ENCODE data around the gene PARN.

PARN gene

DNA sequence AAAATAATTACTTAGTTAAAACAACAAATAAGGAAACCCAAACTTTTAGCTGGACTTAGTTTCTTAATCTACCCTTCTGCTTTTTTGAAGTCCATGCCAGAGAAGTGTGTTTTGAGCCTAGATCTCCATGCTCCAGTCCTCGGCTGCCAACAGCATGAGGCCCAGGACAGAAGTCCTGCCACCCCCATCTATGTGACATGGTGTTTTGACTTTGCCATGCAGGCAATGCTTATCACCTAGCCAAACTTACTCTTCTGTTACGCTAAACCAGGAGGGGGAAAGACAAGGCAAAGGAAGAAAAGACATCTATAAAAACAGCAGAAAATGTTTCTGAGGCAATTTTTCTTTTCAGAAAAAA lies 119.5 kb downstream of the PARN start:
- H3K27me3 Mint-ChIP-seq: no peaks in the 10 kb centered on the region
- no peaks in the 10 kb centered on the region for H3K9me3 Mint-ChIP-seq
- H3K36me3 Mint-ChIP-seq (ENCODE audit: low read depth): peaks cover 15% of the 10 kb centered on the region
- no peak overlapping the region for H3K27ac Mint-ChIP-seq
- peaks cover 15% of the 10 kb centered on the region for H3K4me1 Mint-ChIP-seq (ENCODE audit: low read depth)
- H3K4me3 Mint-ChIP-seq: no peak overlapping the region

DNA sequence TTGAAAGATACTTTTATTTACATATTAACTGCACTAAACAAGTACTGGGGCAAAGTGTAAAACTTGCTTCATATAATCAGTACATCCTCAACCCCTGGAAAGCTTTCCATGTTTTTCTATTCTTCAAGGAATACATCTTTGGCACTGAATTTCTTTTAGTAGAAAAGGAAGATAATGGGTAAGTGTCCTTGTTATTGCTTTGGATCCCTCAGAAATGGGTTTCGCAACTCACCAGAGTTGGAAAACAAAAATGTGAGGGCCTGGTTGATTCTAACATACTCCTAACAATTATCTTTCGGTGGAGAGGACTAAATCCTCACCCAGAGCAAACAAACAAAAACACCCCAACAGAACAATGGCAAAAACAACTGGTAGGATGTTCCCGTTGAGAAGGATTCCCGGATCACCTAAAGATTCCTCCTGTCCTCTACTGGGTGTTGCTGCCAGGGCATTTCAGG lies 120.4 kb downstream of the PARN start:
- H3K4me3 Mint-ChIP-seq: no peak overlapping the region
- peaks cover 15% of the 10 kb centered on the region for H3K4me1 Mint-ChIP-seq (ENCODE audit: low read depth)
- peaks cover 10% of the 10 kb centered on the region for H3K36me3 Mint-ChIP-seq (ENCODE audit: low read depth)
- H3K9me3 Mint-ChIP-seq: no peaks in the 10 kb centered on the region
- H3K27ac Mint-ChIP-seq: no peak overlapping the region
- no peaks in the 10 kb centered on the region for H3K27me3 Mint-ChIP-seq

DNA sequence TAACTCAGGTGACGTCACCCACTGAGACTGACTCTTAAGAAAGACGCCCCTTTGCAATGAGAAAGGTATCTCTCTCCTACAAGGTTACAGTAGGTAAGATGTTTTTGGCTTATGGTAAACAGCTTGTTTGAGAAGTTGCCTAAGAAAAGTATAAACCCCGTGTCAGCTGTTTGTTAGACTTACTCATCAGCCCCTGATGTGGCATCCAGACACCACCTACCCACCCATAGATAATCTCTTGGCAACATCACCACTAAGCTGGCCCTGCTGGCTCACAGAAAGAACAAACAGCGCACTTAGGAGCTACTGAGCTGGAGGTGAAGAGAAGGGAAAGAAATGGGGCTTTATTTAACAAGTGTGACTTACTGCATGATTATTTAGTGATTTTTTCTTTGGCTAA lies 121.0 kb downstream of the PARN start:
- H3K4me3 Mint-ChIP-seq: no peak overlapping the region
- peaks cover 15% of the 10 kb centered on the region for H3K4me1 Mint-ChIP-seq (ENCODE audit: low read depth)
- no peaks in the 10 kb centered on the region for H3K9me3 Mint-ChIP-seq
- no peak overlapping the region for H3K27ac Mint-ChIP-seq
- H3K36me3 Mint-ChIP-seq (ENCODE audit: low read depth): peaks cover 8% of the 10 kb centered on the region
- no peaks in the 10 kb centered on the region for H3K27me3 Mint-ChIP-seq

GRCh38 chr16:14505846-14506245 lies 124.2 kb downstream of the PARN start:
- H3K4me1 Mint-ChIP-seq (ENCODE audit: low read depth): peaks cover 20% of the 10 kb centered on the region
- H3K27me3 Mint-ChIP-seq: no peaks in the 10 kb centered on the region
- no peak overlapping the region for H3K27ac Mint-ChIP-seq
- no peak overlapping the region for H3K4me3 Mint-ChIP-seq
- no peaks in the 10 kb centered on the region for H3K9me3 Mint-ChIP-seq
- H3K36me3 Mint-ChIP-seq (ENCODE audit: low read depth): peaks cover 8% of the 10 kb centered on the region

DNA sequence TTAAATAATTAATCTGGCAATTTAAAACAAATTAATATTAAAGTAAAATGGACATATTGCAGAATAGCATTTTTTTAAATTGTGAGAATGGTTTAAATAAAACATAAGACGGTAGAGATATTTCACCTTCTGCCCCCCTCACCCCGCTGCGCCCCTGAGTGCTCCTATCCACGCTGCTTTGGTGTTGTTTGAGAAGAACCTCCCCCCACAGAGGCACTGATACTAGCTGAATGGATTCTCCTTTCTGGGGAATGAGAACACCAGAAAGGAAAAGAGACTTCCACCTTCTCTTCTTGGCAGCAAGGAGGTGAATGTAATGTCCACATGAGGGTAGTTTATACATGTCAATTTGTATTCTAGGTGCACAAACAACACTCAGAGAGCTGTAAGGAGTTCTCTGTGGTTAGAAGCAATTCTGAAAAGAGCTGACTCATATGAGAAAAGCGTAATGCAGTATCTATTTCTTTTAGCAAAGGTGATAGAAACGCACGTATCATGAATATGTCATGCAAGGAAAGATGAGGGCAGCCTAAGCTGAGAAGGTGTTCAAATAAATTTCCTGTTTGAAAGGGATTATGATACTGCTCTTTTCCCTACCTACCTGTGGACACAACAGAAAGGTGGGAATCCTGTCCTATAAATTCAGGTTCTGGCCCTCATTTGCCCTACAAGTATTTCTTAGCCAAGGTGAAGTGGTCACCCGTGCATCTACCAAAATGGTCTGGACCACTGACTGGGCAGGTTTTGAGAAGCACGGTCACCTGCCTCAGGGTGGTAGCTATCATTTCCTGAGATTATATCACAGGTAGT lies 126.9 kb downstream of the PARN start:
- Mint-ChIP-seq H3K4me1 (ENCODE audit: low read depth) (peaks cover 18% of the 10 kb centered on the region), H3K4me3 (no peak overlapping the region), H3K9me3 (no peaks in the 10 kb centered on the region), H3K27ac (no peak overlapping the region), H3K27me3 (no peaks in the 10 kb centered on the region), H3K36me3 (ENCODE audit: low read depth) (peaks cover 8% of the 10 kb centered on the region)

DNA sequence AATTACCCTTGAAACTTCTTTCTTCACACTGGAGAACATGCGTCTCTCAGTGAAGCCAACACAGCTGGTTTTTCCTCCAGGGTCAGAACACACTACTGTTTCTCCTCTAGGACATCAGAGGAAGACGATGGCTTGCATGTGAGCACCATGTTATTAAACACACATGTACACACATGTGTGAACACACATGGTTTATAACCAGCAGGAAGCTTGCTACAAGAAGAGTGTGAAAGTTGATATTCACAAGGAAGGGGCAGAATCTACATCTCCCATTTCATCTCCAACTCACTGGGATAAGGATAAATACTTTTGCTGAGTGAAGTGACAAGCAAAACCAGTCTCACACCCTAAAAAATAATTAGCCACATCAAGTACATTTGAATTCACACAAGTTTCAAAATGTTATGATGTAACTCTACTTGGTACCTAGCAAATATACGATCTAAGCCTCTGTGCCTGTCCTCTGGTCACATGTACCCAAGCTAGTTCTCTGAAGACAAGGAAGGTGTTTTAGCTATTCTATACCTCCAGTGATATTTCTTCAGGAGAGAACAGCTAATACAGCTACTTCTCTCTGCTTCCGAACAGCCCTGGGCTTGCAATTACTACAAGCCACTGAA lies 127.7 kb downstream of the PARN start:
- no peak overlapping the region for H3K27ac Mint-ChIP-seq

DNA sequence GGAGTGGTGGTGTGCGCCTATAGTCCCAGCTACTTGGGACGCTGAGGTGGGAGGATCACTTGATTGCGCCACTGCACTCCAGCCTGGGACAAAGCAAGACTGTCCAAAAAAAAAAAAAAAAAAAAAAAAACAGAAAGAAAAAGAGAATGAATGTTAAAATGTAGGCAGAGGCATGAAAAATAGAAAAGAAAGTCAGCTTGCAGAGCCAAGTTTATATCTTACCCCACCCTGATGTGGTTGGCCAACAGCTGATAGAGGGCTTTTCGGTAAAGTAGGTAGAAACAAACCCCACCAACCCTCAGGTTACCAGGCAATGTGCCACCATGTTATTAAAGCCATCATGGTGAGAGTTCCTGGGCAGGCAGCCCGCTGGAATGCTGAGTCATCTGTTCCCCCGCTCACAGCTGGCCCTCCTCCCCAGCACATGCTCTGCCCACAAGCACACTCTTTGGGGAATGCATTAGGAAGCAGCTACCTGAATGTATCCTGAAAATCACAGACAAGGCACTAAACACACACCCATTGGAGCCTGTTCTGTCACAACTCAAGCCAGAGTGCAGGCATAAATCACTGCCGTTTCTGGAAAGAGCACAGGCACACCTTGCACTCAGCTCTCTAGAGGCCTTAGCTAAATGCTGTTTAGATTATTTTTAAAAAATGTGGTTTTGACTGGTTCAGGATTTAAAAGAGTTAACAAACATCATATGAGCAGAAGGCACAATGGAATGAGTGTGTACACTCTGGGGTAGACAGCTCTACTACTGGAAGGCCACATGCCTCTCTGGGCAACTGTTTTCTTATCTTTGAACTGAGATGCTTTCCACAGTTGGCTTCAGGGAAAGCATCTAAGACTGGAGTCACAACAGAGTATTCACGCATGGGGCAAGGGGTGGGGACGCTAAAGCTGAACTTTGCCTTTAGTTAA lies 128.5 kb downstream of the PARN start:
- Mint-ChIP-seq H3K4me3 (no peak overlapping the region), H3K9me3 (no peaks in the 10 kb centered on the region), H3K4me1 (ENCODE audit: low read depth) (peaks cover 18% of the 10 kb centered on the region), H3K27ac (no peak overlapping the region), H3K27me3 (no peaks in the 10 kb centered on the region), H3K36me3 (ENCODE audit: low read depth) (peaks cover 9% of the 10 kb centered on the region)

More for the DNA sequence above, 127.7 kb downstream of the PARN start:
- no peak overlapping the region for H3K4me3 Mint-ChIP-seq
- H3K27me3 Mint-ChIP-seq: no peaks in the 10 kb centered on the region
- peaks cover 8% of the 10 kb centered on the region for H3K36me3 Mint-ChIP-seq (ENCODE audit: low read depth)
- no peaks in the 10 kb centered on the region for H3K9me3 Mint-ChIP-seq
- peaks cover 18% of the 10 kb centered on the region for H3K4me1 Mint-ChIP-seq (ENCODE audit: low read depth)

DNA sequence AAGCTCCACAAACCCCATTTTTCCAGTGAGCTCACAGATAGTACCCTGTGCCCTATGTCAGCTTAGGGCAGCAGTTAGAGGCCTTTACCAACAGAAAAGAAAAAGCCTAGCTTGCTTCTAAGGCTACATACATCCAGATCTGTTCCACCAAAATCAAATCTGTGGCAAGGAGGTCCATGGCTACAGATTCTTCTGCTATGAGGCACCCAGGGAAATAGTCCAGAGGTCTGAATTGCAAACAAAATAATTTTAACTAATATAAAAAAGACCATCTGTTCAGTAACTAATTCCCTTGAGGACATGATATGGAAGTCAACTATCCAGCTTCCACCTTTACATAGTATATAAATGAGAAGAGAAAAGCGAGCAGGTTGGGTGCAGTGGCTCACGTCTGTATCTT lies 129.3 kb downstream of the PARN start:
- no peak overlapping the region for H3K4me3 Mint-ChIP-seq
- H3K9me3 Mint-ChIP-seq: no peaks in the 10 kb centered on the region
- H3K27ac Mint-ChIP-seq: no peak overlapping the region
- peaks cover 12% of the 10 kb centered on the region for H3K4me1 Mint-ChIP-seq (ENCODE audit: low read depth)
- H3K27me3 Mint-ChIP-seq: no peaks in the 10 kb centered on the region
- H3K36me3 Mint-ChIP-seq (ENCODE audit: low read depth): peaks cover 4% of the 10 kb centered on the region

DNA sequence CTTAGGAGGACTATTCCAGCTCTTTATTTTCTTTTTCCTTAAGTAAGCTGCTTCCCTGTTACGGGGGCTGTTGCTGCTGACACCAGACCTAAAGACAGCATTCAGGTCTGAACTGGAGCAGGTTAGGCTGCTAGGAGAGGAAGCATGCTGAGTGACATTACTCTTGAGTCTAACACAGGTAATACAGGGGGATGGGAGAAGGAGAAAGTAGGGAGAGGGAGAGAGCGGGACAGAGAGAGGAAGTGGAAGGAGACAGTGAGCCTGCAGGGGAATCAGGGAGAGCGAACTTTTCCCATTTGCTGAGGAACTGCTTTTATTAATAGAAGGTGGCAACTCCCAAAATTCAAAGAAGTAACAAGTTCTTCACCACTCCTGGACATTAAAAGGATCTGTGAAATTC lies 130.9 kb downstream of the PARN start:
- no peak overlapping the region for H3K4me3 Mint-ChIP-seq
- peaks cover 11% of the 10 kb centered on the region for H3K4me1 Mint-ChIP-seq (ENCODE audit: low read depth)
- H3K9me3 Mint-ChIP-seq: no peaks in the 10 kb centered on the region
- no peaks in the 10 kb centered on the region for H3K27me3 Mint-ChIP-seq
- H3K36me3 Mint-ChIP-seq (ENCODE audit: low read depth): peaks cover 17% of the 10 kb centered on the region
- H3K27ac Mint-ChIP-seq: no peak overlapping the region

- H3K4me1 Mint-ChIP-seq (ENCODE audit: low read depth): peaks cover 16% of the 10 kb centered on the region
- H3K9me3 Mint-ChIP-seq: no peaks in the 10 kb centered on the region
- H3K27ac Mint-ChIP-seq: no peak overlapping the region
- H3K36me3 Mint-ChIP-seq (ENCODE audit: low read depth): peaks cover 17% of the 10 kb centered on the region
- no peaks in the 10 kb centered on the region for H3K27me3 Mint-ChIP-seq
- no peak overlapping the region for H3K4me3 Mint-ChIP-seq
Observed at GRCh38 chr16:14497245-14498082, 132.6 kb downstream of the PARN start.

GRCh38 chr16:14496786-14497185 lies 133.3 kb downstream of the PARN start:
- Mint-ChIP-seq H3K27ac (no peak overlapping the region), H3K27me3 (no peaks in the 10 kb centered on the region), H3K9me3 (no peaks in the 10 kb centered on the region), H3K4me3 (no peak overlapping the region), H3K36me3 (ENCODE audit: low read depth) (peaks cover 17% of the 10 kb centered on the region), H3K4me1 (ENCODE audit: low read depth) (peaks cover 14% of the 10 kb centered on the region)

DNA sequence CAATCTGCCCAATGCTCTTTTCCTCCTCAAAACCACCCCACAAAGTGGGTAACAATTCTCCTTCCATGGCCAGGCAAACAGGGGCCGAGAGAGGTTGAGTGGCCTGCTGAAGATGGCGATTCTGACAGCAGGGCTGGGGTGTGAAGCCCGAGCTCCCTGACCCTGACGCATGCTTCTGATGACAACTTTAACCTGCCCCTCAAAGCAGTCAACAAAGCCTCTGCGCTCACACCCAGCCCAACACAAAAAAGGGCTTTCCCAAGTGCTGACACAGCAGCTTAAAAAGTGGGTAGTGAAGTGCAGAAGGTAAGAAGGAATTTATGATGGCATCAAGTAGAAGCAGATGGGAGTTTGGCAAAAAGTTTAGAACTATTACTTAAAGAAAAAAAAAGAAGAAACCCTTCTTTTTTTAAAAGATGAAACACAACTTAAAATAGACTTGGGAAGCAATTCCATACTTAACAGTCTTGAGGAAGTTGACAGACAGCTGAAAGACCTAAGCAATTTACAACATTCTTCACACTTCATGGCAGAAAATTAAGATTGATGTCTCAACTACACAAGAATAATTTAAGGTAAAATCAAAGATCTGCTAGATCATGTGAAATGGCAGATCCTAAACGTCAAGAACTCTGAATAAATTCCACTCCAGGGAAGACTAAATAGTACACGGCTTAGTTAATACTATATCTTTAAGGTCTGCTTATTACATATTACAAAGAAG lies 133.9 kb downstream of the PARN start:
- H3K36me3 Mint-ChIP-seq (ENCODE audit: low read depth): peaks cover 17% of the 10 kb centered on the region
- H3K27me3 Mint-ChIP-seq: no peaks in the 10 kb centered on the region
- H3K27ac Mint-ChIP-seq: no peak overlapping the region
- peaks cover 9% of the 10 kb centered on the region for H3K4me1 Mint-ChIP-seq (ENCODE audit: low read depth)
- no peak overlapping the region for H3K4me3 Mint-ChIP-seq
- no peaks in the 10 kb centered on the region for H3K9me3 Mint-ChIP-seq

- Mint-ChIP-seq H3K27me3 (no peaks in the 10 kb centered on the region), H3K4me1 (ENCODE audit: low read depth) (peaks cover 9% of the 10 kb centered on the region), H3K27ac (no peak overlapping the region), H3K4me3 (no peak overlapping the region), H3K36me3 (ENCODE audit: low read depth) (peaks cover 17% of the 10 kb centered on the region), H3K9me3 (no peaks in the 10 kb centered on the region)
Observed at GRCh38 chr16:14495213-14496046, 134.6 kb downstream of the PARN start.

All from stimulated activated naive CD8-positive, alpha-beta T cell treated with anti-CD3 and anti-CD28 coated beads, Interleukin-15, Interleukin-2, amounts not matched to agents 100 ng/mL and 50 ng/mL, for 24 hours (primary cell).